GM12878 (cell line): ENCODE data around the gene PPP1R12B. TPM values are rescaled to one million over a fixed set of nuclear protein-coding genes. Genes with fewer than 3 reads are reported as not detected.
"Not testable (repeated sequence)": the region's sequence is repeated elsewhere in the genome, so short reads cannot be mapped to it uniquely, and the experiment has no call there.

ENCODE experiments used
- ATAC-seq: fragments of 200-7000 bp; cut with Tn5 transposase; 3 replicates; pipeline ENCODE4 v1.9.1; 2020; ENCODE audit warnings: mild to moderate bottlenecking, moderate library complexity
- BruUV-seq: library from RNA; stranded (reverse); fragments of 400-500 nt; replicated peaks from 2 replicates; lab custom pipeline; 2021; lab: Mats Ljungman, UMichigan
- CTCF ChIA-PET: fragments of 300-600 bp; sonication (Branson Sonifier 250); formaldehyde crosslinking; extraction: SDS; loops from one replicate; lab custom pipeline; 2021; ENCODE audit warnings: inconsistent platforms; lab: Yijun Ruan, JAX
- POLR2A ChIA-PET: fragments of 350-600 bp; formaldehyde crosslinking; extraction: SDS; loops from one replicate; lab custom pipeline; 2021; ENCODE audit warnings: inconsistent platforms; lab: Charles Lee
- RAD21 ChIA-PET: fragments of 300-600 bp; sonication (Branson Sonifier 250); formaldehyde crosslinking; loops from one replicate; lab custom pipeline; 2023; ENCODE audit warnings: antibody characterized with exemption; ENCODE audit not compliant: unreplicated experiment; lab: Charles Lee
- SMC1A ChIA-PET: fragments of 300-600 bp; sonication (Branson Sonifier 250); formaldehyde crosslinking; loops from one replicate; lab custom pipeline; 2023; ENCODE audit not compliant: unreplicated experiment, uncharacterized antibody; lab: Charles Lee
- DNase-seq: peaks from one replicate; pipeline ENCODE4 v3.0.0-alpha.2; 2011; ENCODE audit warnings: low read depth, low spot score
- FAIRE-seq: peaks from 3 replicates; lab custom pipeline; 2011; peaks lifted over from hg19 to GRCh38; lab: Jason Lieb, UNC
- H2AFZ ChIP-seq: 2 replicates; pipeline ENCODE4 v1.6.0; 2011; ENCODE audit warnings: low read depth, low read length, control low read depth; ENCODE audit not compliant: control insufficient read depth
- H3K27ac ChIP-seq: 2 replicates; pipeline ENCODE4 v1.5.1; 2011; ENCODE audit warnings: control low read depth; ENCODE audit not compliant: control insufficient read depth, insufficient read depth
- H3K27me3 ChIP-seq, 2 experiments: replicated peaks in 1 of 2; 2 replicates each; pipeline versions ENCODE4 v1.6.0 to v1.6.1; 2011; ENCODE audit warnings: low read length in 1 of 2; ENCODE audit not compliant: control insufficient read depth in 2 of 2, insufficient read depth in 2 of 2
- H3K36me3 ChIP-seq, 2 experiments: 2 replicates each; pipeline ENCODE4 v1.5.1; 2011; ENCODE audit warnings: low read length in 1 of 2; ENCODE audit not compliant: control insufficient read depth in 2 of 2, insufficient read depth in 2 of 2
- H3K4me1 ChIP-seq: 2 replicates; pipeline ENCODE4 v1.6.1; 2011; ENCODE audit warnings: mild to moderate bottlenecking, low read length, moderate library complexity, mixed read lengths; ENCODE audit not compliant: control insufficient read depth, insufficient read depth
- H3K4me2 ChIP-seq: 2 replicates; pipeline ENCODE4 v1.6.0; 2011; ENCODE audit warnings: control low read depth; ENCODE audit not compliant: control insufficient read depth, insufficient read depth
- H3K4me3 ChIP-seq: fragments of 200-600 bp; sonication (generic); 2 replicates; pipeline ENCODE4 v1.5.1; 2016
- H3K79me2 ChIP-seq: 2 replicates; pipeline ENCODE4 v1.6.0; 2011; ENCODE audit warnings: low read length; ENCODE audit not compliant: control insufficient read depth, insufficient read depth
- H3K9ac ChIP-seq: 2 replicates; pipeline ENCODE4 v1.8.0; 2011; ENCODE audit warnings: low read length, control low read depth, mixed read lengths; ENCODE audit not compliant: control insufficient read depth, insufficient read depth
- H3K9me3 ChIP-seq: replicated peaks from 3 replicates; pipeline ENCODE4 v1.5.1; 2011; ENCODE audit warnings: mild to moderate bottlenecking, low read length; ENCODE audit not compliant: control insufficient read depth, insufficient read depth
- H4K20me1 ChIP-seq: 2 replicates; pipeline ENCODE4 v1.6.0; 2011; ENCODE audit not compliant: control insufficient read depth, insufficient read depth
- BHLHE40 ChIP-seq, 2 experiments: fragments of 450-650 bp in 1 of 2; IDR thresholded peaks; 2 replicates each; pipeline ENCODE4 v1.6.1; 2011 to 2017; ENCODE audit warnings: low read depth in 2 of 2, borderline replicate concordance in 1 of 2, improper control_type of control experiment in 1 of 2, low read length in 1 of 2, mild to moderate bottlenecking in 1 of 2
- BMI1 ChIP-seq: fragments of 450-650 bp; IDR thresholded peaks from 2 replicates; pipeline ENCODE4 v1.6.1; 2016; ENCODE audit warnings: mild to moderate bottlenecking, moderate library complexity, borderline replicate concordance
- ESRRA ChIP-seq: IDR thresholded peaks from 2 replicates; pipeline ENCODE4 v1.6.1; 2012; ENCODE audit warnings: mild to moderate bottlenecking, low read length, improper control_type of control experiment
- IKZF2 ChIP-seq, 2 experiments: fragments of 450-650 bp; IDR thresholded peaks; 2 replicates each; pipeline ENCODE4 v1.6.1; 2017; ENCODE audit warnings: mild to moderate bottlenecking in 2 of 2, moderate library complexity in 2 of 2
- MEF2B ChIP-seq: fragments of 450-650 bp; IDR thresholded peaks from 2 replicates; pipeline ENCODE4 v1.6.1; 2018; ENCODE audit warnings: mild to moderate bottlenecking, moderate library complexity; ENCODE audit not compliant: partially characterized antibody, poor library complexity, severe bottlenecking
- MTA2 ChIP-seq: fragments of 450-650 bp; IDR thresholded peaks from 2 replicates; pipeline ENCODE4 v1.6.1; 2016; ENCODE audit warnings: low read depth, mild to moderate bottlenecking, moderate library complexity
- NFIC ChIP-seq: IDR thresholded peaks from 2 replicates; pipeline ENCODE4 v1.6.1; 2012; ENCODE audit warnings: low read depth, mild to moderate bottlenecking, inconsistent platforms, low read length, moderate library complexity
- NR2F1 ChIP-seq: fragments of 450-650 bp; conservative IDR thresholded peaks from 2 replicates; pipeline ENCODE4 v1.6.1; 2017; ENCODE audit warnings: mild to moderate bottlenecking
- PKNOX1 ChIP-seq: fragments of 450-650 bp; IDR thresholded peaks from 2 replicates; pipeline ENCODE4 v1.6.1; 2016; ENCODE audit warnings: mild to moderate bottlenecking
- RUNX3 ChIP-seq: IDR thresholded peaks from 2 replicates; pipeline ENCODE4 v1.6.1; 2012; ENCODE audit warnings: low read length, inconsistent platforms
- STAT3 ChIP-seq: IDR thresholded peaks from 2 replicates; pipeline ENCODE4 v1.6.1; 2011; ENCODE audit warnings: low read depth, low read length, improper control_type of control experiment
- ZNF592 ChIP-seq: fragments of 450-650 bp; IDR thresholded peaks from 2 replicates; pipeline ENCODE4 v1.6.1; 2017; ENCODE audit warnings: mild to moderate bottlenecking, moderate library complexity
- ZNF687 ChIP-seq: fragments of 450-650 bp; IDR thresholded peaks from 2 replicates; pipeline ENCODE4 v1.6.1; 2017; ENCODE audit warnings: mild to moderate bottlenecking, moderate library complexity
- WGBS: methylation state at CpG from one replicate; pipeline ENCODE4 v1.1.6; 2016; ENCODE audit warnings: low lambda C conversion rate; ENCODE audit not compliant: insufficient replicate concordance, insufficient coverage; ENCODE audit errors: missing lambda C conversion rate; 5-methylcytosine and 5-hydroxymethylcytosine counted together
- in situ Hi-C: fragments of 300-500 bp; cut with MboI; formaldehyde crosslinking; loops from 9 replicates; pipeline ENCODE4 v1.14.3; 2018; ENCODE audit warnings: mixed read lengths
- intact Hi-C: fragments of 100-400 bp; cut with micrococcal nuclease; formaldehyde crosslinking; loops from one replicate; pipeline ENCODE4 v1.14.2; 2022; ENCODE audit not compliant: unreplicated experiment
- polyA plus RNA-seq, 11 experiments: library from polyadenylated mRNA; depleted of rRNA in 4 of 11; unstranded in 6 of 11; stranded (reverse) in 5 of 11; fragments of >200 nt; fragmentation: Nextera tagmentation in 4 of 11; fragmentation: Illumina TruSeq in 1 of 11; extraction: Ambion mirVana in 4 of 11; extraction: Trizol in 1 of 11; gene quantifications; 1 replicate in 1 of 11; 2 replicates in 10 of 11; pipeline versions ENCODE4 v1.2.1 to v1.2.3, GENCODE V29; 2011 to 2016; ENCODE audit warnings: inconsistent platforms in 2 of 11, missing spikeins in 2 of 11, low read depth in 1 of 11
- total RNA-seq, 4 experiments: library from RNA; depleted of rRNA in 3 of 4; stranded (reverse); fragments of >200 nt in 3 of 4; fragmentation: Illumina TruSeq in 1 of 4; extraction: Trizol in 1 of 4; gene quantifications; 2 replicates each; pipeline versions ENCODE4 v1.2.1 to v1.2.3, GENCODE V29; 2013 to 2021

The PPP1R12B gene
- total and polyA plus RNA-seq, 10 of the 15 experiments (the other 5 are each of a cell fraction or from before 2014, with no cell fraction given) = 0.29 to 9.4 (median 4.7) TPM

GRCh38 chr1:202531812-202532616, 183.5 kb downstream of the PPP1R12B start:
- DNase-seq, H3K79me2 ChIP-seq, RAD21 ChIA-PET, H2AFZ ChIP-seq, POLR2A ChIA-PET, BruUV-seq, H3K36me3 ChIP-seq, SMC1A ChIA-PET, H3K27me3 ChIP-seq, CTCF ChIA-PET, in situ Hi-C loops, H3K9ac ChIP-seq, H3K4me1 ChIP-seq, H3K4me3 ChIP-seq, FAIRE-seq, H3K9me3 ChIP-seq, H4K20me1 ChIP-seq: not testable (repeated sequence)
- Histone ChIP-seq H3K27ac (peak overlapping the region; percentile 39), H3K4me2 (peak overlapping the region; percentile 55)
- WGBS = 3% methylated on average over 6 of the region's 6 CpGs
- ATAC-seq = peak; percentile 74
- intact Hi-C loops = loop anchor here (2.0 kb wide), 1 partner anchor 35 kb away; no protein-coding TSS in a partner anchor
- 0 out of 2 replicates have a peak, but pooled peaks have one; percentile 61 for TF ChIP-seq ZNF592
- peak; percentile 53; the same call in 1 of the 2 replicates for TF ChIP-seq MTA2
- TF ChIP-seq STAT3 = 0 out of 2 replicates have a peak, but pooled peaks have one; percentile 41
- peak; percentile 56 for TF ChIP-seq MEF2B
- TF ChIP-seq IKZF2 (IDR thresholded peaks at IDR 0.05) = 0 out of 4 replicates have a peak, but pooled peaks have one; percentile 22 to 24
- TF ChIP-seq NR2F1 = peak; percentile 75
- TF ChIP-seq BHLHE40 (IDR thresholded peaks at IDR 0.05; ENCODE audit: borderline replicate concordance in 1 of 2, low read depth in 2 of 2, low read length in 1 of 2) = 0 out of 4 replicates have a peak, but pooled peaks of 1 of the 2 experiments have one; percentile 6
- 0 out of 2 replicates have a peak, but pooled peaks have one; percentile 7 for TF ChIP-seq PKNOX1
- peak; percentile 42; the same call in 1 of the 2 replicates for TF ChIP-seq NFIC
- TF ChIP-seq BMI1 = peak; percentile 59; the same call in 1 of the 2 replicates
- TF ChIP-seq RUNX3 = peak; percentile 66
- TF ChIP-seq ZNF687 = peak; percentile 78; the same call in 1 of the 2 replicates
- TF ChIP-seq ESRRA = peak; percentile 70; the same call in 1 of the 2 replicates
